GM12801 (cell line): Measurements from ENCODE around the gene PPP1R3F.

ENCODE experiments used
- TF ChIP-seq, protein P1 (sequence below): IDR thresholded peaks from one replicate; pipeline ENCODE4 v1.5.1; 2011; ENCODE audit warnings: control low read depth; ENCODE audit not compliant: insufficient read length; ENCODE audit errors: extremely low read depth

PPP1R3F gene

DNA sequence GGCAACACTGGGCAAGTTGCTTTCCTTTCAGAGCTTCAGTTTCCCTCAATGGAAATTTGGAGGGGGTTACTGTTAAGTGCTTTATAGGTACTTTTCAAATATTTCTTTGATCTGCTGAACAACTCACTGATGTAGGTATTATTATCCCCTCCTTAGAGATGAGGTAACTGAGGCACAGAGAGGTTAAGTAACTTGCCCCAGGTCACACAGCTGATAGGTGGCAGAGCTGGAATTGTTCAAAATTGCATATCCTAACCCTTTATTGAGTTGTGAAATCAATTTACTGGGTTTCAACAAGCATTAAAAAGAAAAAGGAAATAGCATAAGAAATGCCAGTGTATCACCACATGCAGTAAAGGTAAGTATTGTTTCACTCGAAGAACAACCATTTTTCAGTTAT, 6.6 kb downstream of the PPP1R3F start:
- TF ChIP-seq, protein P1, sequence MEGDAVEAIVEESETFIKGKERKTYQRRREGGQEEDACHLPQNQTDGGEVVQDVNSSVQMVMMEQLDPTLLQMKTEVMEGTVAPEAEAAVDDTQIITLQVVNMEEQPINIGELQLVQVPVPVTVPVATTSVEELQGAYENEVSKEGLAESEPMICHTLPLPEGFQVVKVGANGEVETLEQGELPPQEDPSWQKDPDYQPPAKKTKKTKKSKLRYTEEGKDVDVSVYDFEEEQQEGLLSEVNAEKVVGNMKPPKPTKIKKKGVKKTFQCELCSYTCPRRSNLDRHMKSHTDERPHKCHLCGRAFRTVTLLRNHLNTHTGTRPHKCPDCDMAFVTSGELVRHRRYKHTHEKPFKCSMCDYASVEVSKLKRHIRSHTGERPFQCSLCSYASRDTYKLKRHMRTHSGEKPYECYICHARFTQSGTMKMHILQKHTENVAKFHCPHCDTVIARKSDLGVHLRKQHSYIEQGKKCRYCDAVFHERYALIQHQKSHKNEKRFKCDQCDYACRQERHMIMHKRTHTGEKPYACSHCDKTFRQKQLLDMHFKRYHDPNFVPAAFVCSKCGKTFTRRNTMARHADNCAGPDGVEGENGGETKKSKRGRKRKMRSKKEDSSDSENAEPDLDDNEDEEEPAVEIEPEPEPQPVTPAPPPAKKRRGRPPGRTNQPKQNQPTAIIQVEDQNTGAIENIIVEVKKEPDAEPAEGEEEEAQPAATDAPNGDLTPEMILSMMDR = no peak

DNA sequence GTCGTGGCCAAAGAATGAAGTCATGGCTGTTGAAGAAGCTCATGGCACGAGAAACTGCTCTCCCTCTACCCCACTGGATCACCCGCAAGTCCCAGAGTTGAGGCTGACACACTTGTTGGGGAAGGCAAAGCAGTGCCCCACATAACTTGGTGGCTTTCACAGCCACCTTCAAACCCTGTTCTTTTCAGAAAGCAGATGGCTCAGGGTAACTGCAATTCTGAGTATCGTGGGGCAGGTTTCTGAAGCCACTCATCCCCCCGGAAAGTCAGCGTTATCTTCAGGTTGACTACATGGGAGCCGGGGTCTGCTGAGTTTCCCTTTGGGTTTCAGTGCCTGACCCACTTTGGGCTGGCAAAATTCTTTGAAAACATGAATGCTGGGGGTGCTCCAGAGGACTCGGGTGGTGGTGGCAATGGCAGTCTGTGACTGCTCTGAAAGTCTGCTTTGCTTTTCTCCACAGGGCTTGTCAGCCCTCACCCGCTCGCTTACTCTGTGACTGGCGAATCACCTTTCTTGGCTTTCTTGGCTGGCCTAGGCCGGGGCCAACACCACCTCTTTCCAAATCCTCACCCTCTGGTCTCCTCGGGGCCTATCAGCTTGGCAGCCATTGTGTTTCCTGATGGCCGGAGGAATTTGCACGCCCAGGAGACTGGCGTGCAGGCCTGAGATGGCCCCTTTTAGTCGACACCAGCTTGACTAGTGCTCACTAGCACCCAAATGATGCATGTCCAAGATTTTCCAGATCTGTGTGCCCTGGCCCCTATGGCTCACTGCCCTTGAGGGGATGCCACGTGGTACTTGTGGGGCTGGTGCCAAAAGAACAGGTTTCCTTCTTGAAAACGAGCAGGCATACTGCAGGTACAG, 7.3 kb downstream of the PPP1R3F start:
- TF ChIP-seq, protein P1 = no peak

DNA sequence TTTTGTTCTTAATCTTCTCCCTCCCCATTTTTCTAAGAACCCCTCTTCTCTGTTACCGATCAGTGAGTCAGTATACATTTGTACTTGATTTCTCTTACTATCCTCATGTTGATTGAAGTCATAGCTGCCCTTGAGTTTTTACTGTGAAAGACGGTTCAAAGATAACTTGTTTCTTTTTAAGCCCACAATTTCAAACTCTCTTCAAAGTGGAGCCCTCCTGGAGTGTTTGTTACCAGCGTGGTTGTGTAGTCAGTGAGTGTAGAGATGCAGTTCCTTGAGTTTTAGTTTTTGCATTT, 7.9 kb downstream of the PPP1R3F start:
- TF ChIP-seq, protein P1 = no peak

DNA sequence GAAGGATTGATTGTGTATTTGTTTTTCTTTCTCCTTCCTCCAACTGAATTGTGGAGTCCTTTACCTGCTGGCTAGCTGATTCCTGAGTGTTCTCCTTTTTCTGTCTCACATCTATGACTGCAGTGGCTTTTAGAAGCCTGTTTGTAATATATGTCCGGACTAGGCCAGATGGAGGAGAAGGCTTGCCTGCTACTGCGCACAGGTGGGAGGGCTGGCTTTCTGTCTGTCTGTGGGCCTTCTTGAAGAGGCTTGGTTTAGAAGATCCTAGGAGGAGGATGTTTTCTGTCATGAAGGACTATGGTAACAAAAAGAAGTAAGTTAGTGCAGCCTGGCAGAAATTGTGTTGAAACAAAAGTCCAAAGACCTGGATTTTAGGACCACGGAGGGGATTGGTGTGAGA, 8.5 kb downstream of the PPP1R3F start:
- TF ChIP-seq, protein P1 = no peak

DNA sequence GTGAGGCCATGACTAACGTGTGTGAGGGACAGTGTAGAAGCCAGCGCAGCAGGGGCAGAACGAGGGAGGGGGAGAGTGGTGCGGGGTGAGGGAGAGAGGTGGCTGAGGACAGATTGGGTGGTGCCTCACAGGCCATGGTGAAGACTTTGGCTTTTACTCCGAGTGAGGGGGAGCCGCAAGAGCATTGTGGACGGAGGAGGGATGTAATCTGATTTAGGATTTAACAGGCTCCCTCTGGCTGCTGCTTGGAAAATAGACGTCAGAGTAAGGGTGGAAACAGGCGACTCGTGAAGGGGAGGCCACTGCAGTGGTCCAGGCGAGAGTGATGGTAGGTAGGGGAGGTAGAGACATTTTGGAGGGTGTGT, 13.0 kb downstream of the PPP1R3F start:
- TF ChIP-seq, protein P1 = no peak

DNA sequence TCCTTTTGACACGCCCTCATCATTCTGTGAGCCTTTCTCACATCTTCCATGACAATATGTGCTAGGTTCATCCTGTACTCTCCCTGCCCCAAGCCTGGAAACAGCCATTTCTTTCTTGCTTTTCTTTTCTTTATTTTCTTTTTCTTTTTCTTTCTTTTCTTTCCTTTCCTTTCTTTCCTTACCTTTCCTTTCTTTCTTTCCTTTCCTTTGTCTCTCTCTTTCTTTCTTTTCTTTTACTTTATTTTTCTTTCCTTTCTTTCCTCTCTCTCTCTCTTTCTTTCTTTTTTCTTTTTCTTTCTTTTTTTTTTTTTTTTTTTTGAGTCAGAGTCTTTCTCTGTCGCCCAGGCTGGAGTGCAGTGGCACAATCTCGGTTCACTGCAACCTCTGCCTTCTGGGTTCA, 14.6 kb downstream of the PPP1R3F start:
- TF ChIP-seq, protein P1 = no peak

DNA sequence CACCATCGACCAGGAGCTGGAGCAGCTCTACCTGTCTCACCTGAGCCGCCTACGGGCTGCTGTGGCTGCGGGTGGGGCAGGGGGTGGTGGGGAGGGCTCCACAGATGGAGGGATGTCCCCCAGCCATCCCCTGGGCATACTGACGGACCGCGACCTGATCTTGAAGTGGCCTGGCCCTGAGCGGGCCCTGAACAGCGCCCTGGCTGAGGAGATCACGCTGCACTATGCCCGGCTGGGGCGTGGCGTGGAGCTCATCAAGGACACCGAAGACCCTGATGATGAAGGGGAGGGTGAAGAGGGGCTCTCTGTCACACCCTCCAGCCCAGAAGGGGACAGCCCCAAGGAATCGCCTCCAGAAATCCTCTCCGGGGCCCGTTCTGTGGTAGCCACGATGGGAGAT, 16.5 kb downstream of the PPP1R3F start:
- TF ChIP-seq, protein P1 = no peak
